Parathyroid adenoma (tissue), 2 donors: ENCODE measurements around the gene MRTO4.
A peak's percentile ranks its signal among the peaks of the same experiment; 100 is the strongest.
"Not testable (repeated sequence)": the region's sequence is repeated elsewhere in the genome, so short reads cannot be mapped to it uniquely, and the experiment has no call there.

Experiments
- H2AFZ ChIP-seq: fragments of 300-600 bp; sonication (generic); one replicate; pipeline ENCODE4 v1.7.0; 2017; ENCODE audit warnings: antibody characterized with exemption, mild to moderate bottlenecking
- H3K27ac ChIP-seq: fragments of 300-600 bp; sonication (generic); one replicate; pipeline ENCODE4 v1.7.0; 2017
- H3K27me3 ChIP-seq: fragments of 300-600 bp; sonication (generic); one replicate; pipeline ENCODE4 v1.7.0; 2017; ENCODE audit warnings: low read length; ENCODE audit not compliant: control insufficient read depth, insufficient read depth
- H3K36me3 ChIP-seq: fragments of 300-600 bp; sonication (generic); one replicate; pipeline ENCODE4 v1.7.0; 2017; ENCODE audit warnings: low read length; ENCODE audit not compliant: control insufficient read depth, insufficient read depth
- H3K4me1 ChIP-seq: fragments of 300-600 bp; sonication (generic); one replicate; pipeline ENCODE4 v1.7.0; 2017; ENCODE audit warnings: control low read depth
- H3K4me2 ChIP-seq: fragments of 300-600 bp; sonication (generic); one replicate; pipeline ENCODE4 v1.7.0; 2017; ENCODE audit warnings: low read length
- H3K4me3 ChIP-seq: fragments of 300-600 bp; sonication (generic); one replicate; pipeline ENCODE4 v1.7.0; 2017; ENCODE audit warnings: low read depth, low read length
- H3K79me2 ChIP-seq: fragments of 300-600 bp; sonication (generic); one replicate; pipeline ENCODE4 v1.7.0; 2017; ENCODE audit warnings: control low read depth
- H3K9ac ChIP-seq: fragments of 300-600 bp; sonication (generic); one replicate; pipeline ENCODE4 v1.7.0; 2017; ENCODE audit warnings: mild to moderate bottlenecking
- H3K9me3 ChIP-seq: fragments of 300-600 bp; sonication (generic); one replicate; pipeline ENCODE4 v1.7.0; 2017; ENCODE audit warnings: low read length; ENCODE audit not compliant: control insufficient read depth
- TF ChIP-seq, protein P1 (sequence below): fragments of 300-600 bp; sonication (generic); IDR thresholded peaks from one replicate; pipeline ENCODE4 v1.7.0; 2017; ENCODE audit warnings: antibody characterized with exemption, mild to moderate bottlenecking
- donor health status: primary hyperparathyroidism.

Gene MRTO4

DNA sequence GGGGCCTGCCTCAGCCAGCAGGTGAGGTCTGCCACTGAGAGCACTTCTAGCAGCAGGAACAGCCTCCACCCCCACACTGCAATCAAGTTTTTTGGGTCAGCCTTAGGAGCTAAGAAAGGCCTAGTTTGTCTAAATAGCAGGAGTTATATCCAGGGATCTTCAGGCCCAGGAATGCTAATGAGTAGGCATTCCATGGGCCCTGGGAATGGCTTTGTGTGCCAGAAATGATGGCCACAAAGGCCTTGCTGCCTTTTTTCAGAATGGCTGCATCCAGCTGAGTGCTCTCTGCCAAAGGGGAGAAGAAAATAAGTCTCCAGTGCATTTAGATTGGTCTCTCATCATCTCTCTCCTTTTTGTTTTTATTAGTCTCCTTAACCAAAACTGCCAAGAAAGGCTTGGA is 2.8 kb downstream of the MRTO4 start:
- H2AFZ ChIP-seq, result no peak overlapping the region
- no peak overlapping the region for H3K27ac ChIP-seq
- H3K9ac ChIP-seq, result no peak overlapping the region
- H3K79me2 ChIP-seq, result peaks cover 15% of the 10 kb centered on the region
- no peak overlapping the region for H3K4me3 ChIP-seq
- H3K36me3 ChIP-seq, result no peaks in the 10 kb centered on the region
- H3K4me1 ChIP-seq, result peaks cover 13% of the 10 kb centered on the region
- H3K9me3 ChIP-seq, result no peaks in the 10 kb centered on the region
- TF ChIP-seq, protein P1, sequence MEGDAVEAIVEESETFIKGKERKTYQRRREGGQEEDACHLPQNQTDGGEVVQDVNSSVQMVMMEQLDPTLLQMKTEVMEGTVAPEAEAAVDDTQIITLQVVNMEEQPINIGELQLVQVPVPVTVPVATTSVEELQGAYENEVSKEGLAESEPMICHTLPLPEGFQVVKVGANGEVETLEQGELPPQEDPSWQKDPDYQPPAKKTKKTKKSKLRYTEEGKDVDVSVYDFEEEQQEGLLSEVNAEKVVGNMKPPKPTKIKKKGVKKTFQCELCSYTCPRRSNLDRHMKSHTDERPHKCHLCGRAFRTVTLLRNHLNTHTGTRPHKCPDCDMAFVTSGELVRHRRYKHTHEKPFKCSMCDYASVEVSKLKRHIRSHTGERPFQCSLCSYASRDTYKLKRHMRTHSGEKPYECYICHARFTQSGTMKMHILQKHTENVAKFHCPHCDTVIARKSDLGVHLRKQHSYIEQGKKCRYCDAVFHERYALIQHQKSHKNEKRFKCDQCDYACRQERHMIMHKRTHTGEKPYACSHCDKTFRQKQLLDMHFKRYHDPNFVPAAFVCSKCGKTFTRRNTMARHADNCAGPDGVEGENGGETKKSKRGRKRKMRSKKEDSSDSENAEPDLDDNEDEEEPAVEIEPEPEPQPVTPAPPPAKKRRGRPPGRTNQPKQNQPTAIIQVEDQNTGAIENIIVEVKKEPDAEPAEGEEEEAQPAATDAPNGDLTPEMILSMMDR, result no peak
- H3K27me3 ChIP-seq, result no peaks in the 10 kb centered on the region
- no peak overlapping the region for H3K4me2 ChIP-seq

- Histone ChIP-seq H3K4me1 (peaks cover 14% of the 10 kb centered on the region), H3K79me2 (peaks cover 12% of the 10 kb centered on the region), H3K27ac (no peak overlapping the region), H2AFZ (no peak overlapping the region), H3K27me3 (no peaks in the 10 kb centered on the region), H3K9ac (no peak overlapping the region), H3K4me2 (no peak overlapping the region), H3K9me3 (no peaks in the 10 kb centered on the region), H3K36me3 (no peaks in the 10 kb centered on the region), H3K4me3 (no peak overlapping the region)
- TF ChIP-seq, protein P1, result no peak
Observed at GRCh38 chr1:19255288-19255687, 3.7 kb downstream of the MRTO4 start.

- not testable (repeated sequence) for H3K4me3 ChIP-seq
Observed at GRCh38 chr1:19256301-19256700, 4.7 kb downstream of the MRTO4 start.

GRCh38 chr1:19257178-19257914 is 5.7 kb downstream of the MRTO4 start:
- TF ChIP-seq, protein P1, result no peak
- Histone ChIP-seq H3K79me2 (no peaks in the 10 kb centered on the region), H3K4me1 (peaks cover 18% of the 10 kb centered on the region), H3K9me3 (no peaks in the 10 kb centered on the region), H3K4me2 (no peak overlapping the region), H3K27me3 (no peaks in the 10 kb centered on the region), H3K27ac (peak overlapping the region; percentile 51), H3K36me3 (no peaks in the 10 kb centered on the region), H3K9ac (no peak overlapping the region), H2AFZ (no peak overlapping the region), H3K4me3 (no peak overlapping the region)

More at GRCh38 chr1:19256301-19256700, 4.7 kb downstream of the MRTO4 start:
- not testable (repeated sequence) for H3K36me3 ChIP-seq, H3K27me3 ChIP-seq, H3K79me2 ChIP-seq, H3K4me2 ChIP-seq, H3K9ac ChIP-seq, H2AFZ ChIP-seq, H3K9me3 ChIP-seq
- Histone ChIP-seq H3K27ac (peak overlapping the region; percentile 49), H3K4me1 (peaks cover 18% of the 10 kb centered on the region)

- Histone ChIP-seq H3K9me3 (no peaks in the 10 kb centered on the region), H3K27me3 (no peaks in the 10 kb centered on the region), H3K4me2 (no peak overlapping the region), H3K36me3 (no peaks in the 10 kb centered on the region), H3K9ac (no peak overlapping the region), H3K27ac (no peak overlapping the region), H3K4me1 (peaks cover 13% of the 10 kb centered on the region), H3K4me3 (no peak overlapping the region), H3K79me2 (no peaks in the 10 kb centered on the region), H2AFZ (no peak overlapping the region)
- TF ChIP-seq, protein P1, result no peak
Observed at GRCh38 chr1:19258353-19258752, 6.7 kb downstream of the MRTO4 start.
